Neuronal stem cell (in vitro differentiated cells): ENCODE data around the gene NDUFA8.

ENCODE experiments used
- DNase-seq: peaks from one replicate; pipeline ENCODE4 v3.0.0-alpha.2; 2013; ENCODE audit warnings: low spot score
- H2AFZ ChIP-seq: one replicate; pipeline ENCODE4 v1.6.1; 2013; ENCODE audit warnings: mild to moderate bottlenecking, low read length, inconsistent platforms
- H2AK5ac ChIP-seq: 2 replicates; pipeline ENCODE4 v1.6.1; 2013; ENCODE audit warnings: low read depth, mild to moderate bottlenecking, inconsistent platforms, low read length, moderate library complexity, mixed read lengths
- H2BK120ac ChIP-seq: 2 replicates; pipeline ENCODE4 v1.6.1; 2013; ENCODE audit warnings: low read depth, mild to moderate bottlenecking, inconsistent platforms, low read length, moderate library complexity, mixed read lengths
- H2BK12ac ChIP-seq: one replicate; pipeline ENCODE4 v1.6.1; 2013; ENCODE audit warnings: low read length, inconsistent platforms
- H2BK15ac ChIP-seq: 2 replicates; pipeline ENCODE4 v1.6.1; 2013; ENCODE audit warnings: mild to moderate bottlenecking, low read length, inconsistent platforms, mixed read lengths
- H2BK5ac ChIP-seq: one replicate; pipeline ENCODE4 v1.6.1; 2013; ENCODE audit warnings: inconsistent platforms, mild to moderate bottlenecking, low read length, moderate library complexity
- H3K14ac ChIP-seq: one replicate; pipeline ENCODE4 v1.6.1; 2013; ENCODE audit warnings: low read length, inconsistent platforms
- H3K18ac ChIP-seq: 2 replicates; pipeline ENCODE4 v1.6.1; 2013; ENCODE audit warnings: low read length, inconsistent platforms
- H3K23ac ChIP-seq: 2 replicates; pipeline ENCODE4 v1.6.1; 2013; ENCODE audit warnings: low read depth, mild to moderate bottlenecking, mixed read lengths, low read length, inconsistent platforms; ENCODE audit not compliant: poor library complexity
- H3K27ac ChIP-seq: replicated peaks from 3 replicates; pipeline ENCODE4 v1.5.1; 2013; ENCODE audit warnings: low read length, inconsistent platforms
- H3K27me3 ChIP-seq, 3 experiments: 2 replicates each; pipeline ENCODE4 v1.6.1; 2013; ENCODE audit warnings: low read length in 3 of 3, mild to moderate bottlenecking in 2 of 3, inconsistent platforms in 1 of 3, low read depth in 1 of 3, mixed read lengths in 1 of 3, moderate library complexity in 1 of 3; ENCODE audit not compliant: control insufficient read depth in 3 of 3, insufficient read depth in 3 of 3
- H3K36me3 ChIP-seq, 2 donors: replicated peaks in 1 of 2; 2 replicates each; pipeline ENCODE4 v1.6.1; 2013; ENCODE audit warnings: low read length in 2 of 2; ENCODE audit not compliant: control insufficient read depth in 2 of 2, insufficient read depth in 2 of 2
- H3K4ac ChIP-seq: 2 replicates; pipeline ENCODE4 v1.6.1; 2013; ENCODE audit warnings: inconsistent platforms, mild to moderate bottlenecking, low read length, moderate library complexity
- H3K4me1 ChIP-seq, 2 donors: 1 replicate in 1 of 2; 2 replicates in 1 of 2; pipeline ENCODE4 v1.6.1; 2013; ENCODE audit warnings: low read length in 2 of 2, low read depth in 1 of 2; ENCODE audit not compliant: control insufficient read depth in 2 of 2, insufficient read depth in 1 of 2
- H3K4me2 ChIP-seq: one replicate; pipeline ENCODE4 v1.6.1; 2013; ENCODE audit warnings: mild to moderate bottlenecking, low read length, inconsistent platforms; ENCODE audit not compliant: insufficient read depth, poor library complexity, severe bottlenecking
- H3K4me3 ChIP-seq, 2 donors: 2 replicates each; pipeline ENCODE4 v1.5.1; 2013; ENCODE audit warnings: low read length in 2 of 2, mild to moderate bottlenecking in 2 of 2, inconsistent platforms in 1 of 2, moderate library complexity in 1 of 2
- H3K79me1 ChIP-seq: one replicate; pipeline ENCODE4 v1.6.1; 2013; ENCODE audit warnings: low read depth, mild to moderate bottlenecking, inconsistent platforms, low read length, moderate library complexity
- H3K9ac ChIP-seq: one replicate; pipeline ENCODE4 v1.6.1; 2013; ENCODE audit warnings: mild to moderate bottlenecking, low read depth, low read length, inconsistent platforms; ENCODE audit not compliant: poor library complexity
- H3K9me3 ChIP-seq, 2 donors: replicated peaks in 1 of 2; 2 replicates each; pipeline versions ENCODE3 to v1.6.1; 2013; ENCODE audit warnings: low read length in 2 of 2, mild to moderate bottlenecking in 2 of 2, inconsistent platforms in 1 of 2, low read depth in 1 of 2, mixed read lengths in 1 of 2, moderate library complexity in 1 of 2; ENCODE audit not compliant: control insufficient read depth in 2 of 2, insufficient read depth in 1 of 2
- H4K8ac ChIP-seq: one replicate; pipeline ENCODE4 v1.6.1; 2013; ENCODE audit warnings: low read depth, mild to moderate bottlenecking, inconsistent platforms, low read length, moderate library complexity
- H4K91ac ChIP-seq: one replicate; pipeline ENCODE4 v1.6.1; 2013; ENCODE audit warnings: low read length, low read depth, mild to moderate bottlenecking, inconsistent platforms; ENCODE audit not compliant: poor library complexity
- WGBS, 2 donors: extraction: QIAGEN DNeasy Blood & Tissue Kit; methylation state at CpG; one replicate each; pipeline ENCODE4 v1.1.7; 2013; ENCODE audit warnings: missing lambda C conversion rate in 2 of 2, mixed read lengths in 1 of 2; ENCODE audit not compliant: insufficient read length in 2 of 2, insufficient replicate concordance in 1 of 2; ENCODE audit errors: extremely low coverage in 2 of 2; 5-methylcytosine and 5-hydroxymethylcytosine counted together

The NDUFA8 gene

GRCh38 chr9:122195875-122196274 is 36.3 kb upstream of the NDUFA8 start:
- H3K14ac ChIP-seq: no peak overlapping the region
- no peak overlapping the region for H2BK120ac ChIP-seq
- H2AK5ac ChIP-seq: no peak overlapping the region
- no peak overlapping the region for H2BK5ac ChIP-seq
- no peak overlapping the region for H3K4ac ChIP-seq
- peaks cover 2 to 4% of the 10 kb centered on the region in 2 donors for H3K4me1 ChIP-seq
- H3K27ac ChIP-seq: no peak overlapping the region
- no peak overlapping the region for H2BK15ac ChIP-seq
- no peak overlapping the region for H2BK12ac ChIP-seq
- no CpG with 5 or more reads among the region's 4 CpGs for WGBS, 2 donors
- no peak overlapping the region for H3K23ac ChIP-seq
- H3K4me3 ChIP-seq: no peak overlapping the region
- DNase-seq: no peak
- H3K79me1 ChIP-seq: no peaks in the 10 kb centered on the region
- no peak overlapping the region for H4K8ac ChIP-seq
- H3K27me3 ChIP-seq: peaks cover 0 to 78% (median 0%) of the 10 kb centered on the region in 3 experiments
- H3K9me3 ChIP-seq: no peaks in the 10 kb centered on the region
- H3K36me3 ChIP-seq: no peaks in the 10 kb centered on the region
- H3K4me2 ChIP-seq: no peak overlapping the region
- H2AFZ ChIP-seq: no peak overlapping the region
- no peak overlapping the region for H4K91ac ChIP-seq
- no peak overlapping the region for H3K9ac ChIP-seq
- no peak overlapping the region for H3K18ac ChIP-seq

GRCh38 chr9:122193651-122194050 is 34.1 kb upstream of the NDUFA8 start:
- Histone ChIP-seq H3K79me1 (no peaks in the 10 kb centered on the region), H2BK12ac (no peak overlapping the region), H2BK5ac (no peak overlapping the region), H3K4ac (no peak overlapping the region), H3K4me1 (peaks cover 2 to 4% of the 10 kb centered on the region in 2 donors), H4K8ac (no peak overlapping the region), H2BK15ac (no peak overlapping the region), H3K27ac (no peak overlapping the region), H3K4me2 (no peak overlapping the region), H3K27me3 (peaks cover 0 to 67% (median 0%) of the 10 kb centered on the region in 3 experiments), H3K4me3 (no peak overlapping the region), H2AK5ac (no peak overlapping the region), H3K36me3 (no peaks in the 10 kb centered on the region), H3K18ac (no peak overlapping the region), H3K9me3 (no peaks in the 10 kb centered on the region), H2AFZ (no peak overlapping the region), H3K14ac (no peak overlapping the region), H3K9ac (no peak overlapping the region), H3K23ac (no peak overlapping the region), H2BK120ac (no peak overlapping the region), H4K91ac (no peak overlapping the region)
- no peak for DNase-seq
- no CpG with 5 or more reads among the region's 6 CpGs for WGBS, 2 donors

- H3K9me3 ChIP-seq: no peaks in the 10 kb centered on the region
Observed at GRCh38 chr9:122192914-122193525, 33.4 kb upstream of the NDUFA8 start.

DNA sequence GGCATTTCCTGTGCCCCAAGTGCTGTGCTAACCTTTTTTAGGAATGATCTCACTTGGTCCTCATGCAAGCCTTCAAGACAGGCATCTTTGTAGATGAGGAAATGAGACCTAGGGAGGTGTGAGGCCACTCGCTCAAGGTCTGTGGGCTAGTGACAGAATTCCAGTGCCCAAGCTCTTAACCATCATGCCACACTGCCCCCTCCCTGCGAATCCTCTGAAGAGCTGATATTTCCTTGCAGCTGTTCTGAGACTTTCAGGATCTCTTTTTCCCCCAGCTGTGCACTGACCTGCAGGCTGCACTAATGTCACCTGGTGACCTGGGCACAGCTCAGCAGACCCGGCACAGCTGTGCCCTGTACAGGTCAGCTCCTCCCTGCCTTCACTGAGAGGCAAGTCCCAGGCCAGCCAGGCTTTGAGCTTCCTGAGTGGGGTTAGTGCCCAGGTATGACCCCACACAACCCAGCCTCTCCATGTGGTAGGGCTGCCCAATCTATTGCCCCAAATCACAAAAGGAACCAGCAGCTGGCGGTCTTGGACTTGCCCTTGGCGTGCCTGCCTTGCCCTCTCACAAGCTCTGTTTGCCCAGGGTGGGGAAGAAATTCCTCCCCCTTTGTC is 32.8 kb upstream of the NDUFA8 start:
- WGBS, 2 donors: no CpG with 5 or more reads among the region's 5 CpGs
- DNase-seq: no peak

More at GRCh38 chr9:122192914-122193525, 33.4 kb upstream of the NDUFA8 start:
- no peak overlapping the region for H2AFZ ChIP-seq
- no peak overlapping the region for H3K4ac ChIP-seq
- H2BK15ac ChIP-seq: no peak overlapping the region
- no peak overlapping the region for H2BK5ac ChIP-seq
- no peak overlapping the region for H3K4me3 ChIP-seq
- no peak overlapping the region for H2AK5ac ChIP-seq
- no peaks in the 10 kb centered on the region for H3K79me1 ChIP-seq
- H2BK12ac ChIP-seq: no peak overlapping the region
- H3K27ac ChIP-seq: no peak overlapping the region
- WGBS, 2 donors: no CpG with 5 or more reads among the region's 16 CpGs
- H3K27me3 ChIP-seq: peaks cover 0 to 65% (median 0%) of the 10 kb centered on the region in 3 experiments
- no peak overlapping the region for H4K91ac ChIP-seq
- H3K36me3 ChIP-seq: no peaks in the 10 kb centered on the region
- H3K9ac ChIP-seq: no peak overlapping the region
- H3K18ac ChIP-seq: no peak overlapping the region
- H3K4me2 ChIP-seq: no peak overlapping the region
- no peak overlapping the region for H2BK120ac ChIP-seq
- H3K4me1 ChIP-seq: peaks cover 2 to 4% of the 10 kb centered on the region in 2 donors
- no peak overlapping the region for H3K14ac ChIP-seq
- DNase-seq: no peak
- no peak overlapping the region for H3K23ac ChIP-seq
- H4K8ac ChIP-seq: no peak overlapping the region

More for the DNA sequence above, 32.8 kb upstream of the NDUFA8 start:
- no peak overlapping the region for H3K4me2 ChIP-seq
- H4K91ac ChIP-seq: no peak overlapping the region
- no peak overlapping the region for H2BK120ac ChIP-seq
- H3K9me3 ChIP-seq: no peaks in the 10 kb centered on the region
- H3K27ac ChIP-seq: no peak overlapping the region
- H3K27me3 ChIP-seq: peaks cover 0 to 65% (median 0%) of the 10 kb centered on the region in 3 experiments
- no peaks in the 10 kb centered on the region for H3K36me3 ChIP-seq
- no peak overlapping the region for H3K4ac ChIP-seq
- peak overlapping the region; percentile 17 for H2AK5ac ChIP-seq
- peak overlapping the region; percentile 5 for H3K18ac ChIP-seq
- no peak overlapping the region for H2BK15ac ChIP-seq
- no peak overlapping the region for H3K4me3 ChIP-seq
- peaks cover 0 to 2% of the 10 kb centered on the region in 2 donors for H3K4me1 ChIP-seq
- no peaks in the 10 kb centered on the region for H3K79me1 ChIP-seq
- no peak overlapping the region for H2AFZ ChIP-seq
- H3K9ac ChIP-seq: no peak overlapping the region
- no peak overlapping the region for H2BK5ac ChIP-seq
- H3K14ac ChIP-seq: no peak overlapping the region
- H3K23ac ChIP-seq: no peak overlapping the region
- no peak overlapping the region for H4K8ac ChIP-seq
- no peak overlapping the region for H2BK12ac ChIP-seq
